OCI-LY1 (cell line): ENCODE measurements around the gene C11orf65.

Source experiments
- H2AFZ ChIP-seq: fragments of 200-600 bp; sonication (generic), shearing (Covaris generic); 2 replicates; pipeline ENCODE4 v1.6.0; 2014; ENCODE audit warnings: antibody characterized with exemption, mild to moderate bottlenecking, low read length
- H3F3A ChIP-seq: fragments of 200-600 bp; sonication (generic), shearing (Covaris generic); 2 replicates; pipeline ENCODE4 v1.6.0; 2014; ENCODE audit warnings: mild to moderate bottlenecking, antibody characterized with exemption, low read length, moderate library complexity; ENCODE audit not compliant: insufficient read depth
- H3K27ac ChIP-seq: fragments of 200-600 bp; sonication (generic); 2 replicates; pipeline ENCODE4 v1.5.1; 2014; ENCODE audit warnings: low read length, mixed run types, mild to moderate bottlenecking, low read depth; ENCODE audit not compliant: poor library complexity, severe bottlenecking
- H3K27me3 ChIP-seq: fragments of 200-600 bp; sonication (generic); 2 replicates; pipeline ENCODE4 v1.6.0; 2014; ENCODE audit warnings: antibody characterized with exemption, mild to moderate bottlenecking, low read length, moderate library complexity; ENCODE audit not compliant: insufficient read depth
- H3K36me3 ChIP-seq: fragments of 200-600 bp; sonication (generic); 2 replicates; pipeline ENCODE4 v1.6.1; 2014; ENCODE audit warnings: mild to moderate bottlenecking, antibody characterized with exemption, low read length, moderate library complexity, mixed read lengths; ENCODE audit not compliant: insufficient read depth
- H3K4me1 ChIP-seq: fragments of 200-600 bp; sonication (generic); 2 replicates; pipeline ENCODE4 v1.5.1; 2014; ENCODE audit warnings: mild to moderate bottlenecking, low read length, moderate library complexity; ENCODE audit not compliant: insufficient read depth, severe bottlenecking
- H3K4me2 ChIP-seq: fragments of 200-600 bp; sonication (generic), shearing (Covaris generic); 2 replicates; pipeline ENCODE4 v1.6.1; 2014; ENCODE audit warnings: low read length
- H3K4me3 ChIP-seq: fragments of 200-600 bp; sonication (generic); 2 replicates; pipeline ENCODE4 v1.5.1; 2014; ENCODE audit warnings: low read length, low read depth, mild to moderate bottlenecking, mixed read lengths; ENCODE audit not compliant: poor library complexity, severe bottlenecking
- H3K79me2 ChIP-seq: fragments of 200-600 bp; shearing (Covaris generic); 2 replicates; pipeline ENCODE4 v1.6.1; 2016; ENCODE audit warnings: mixed run types, low read length, mixed read lengths; ENCODE audit not compliant: insufficient read depth
- H3K9ac ChIP-seq: fragments of 200-600 bp; sonication (generic), shearing (Covaris generic); 2 replicates; pipeline ENCODE4 v1.6.1; 2014; ENCODE audit warnings: mild to moderate bottlenecking, low read length, mixed read lengths
- H3K9me2 ChIP-seq: fragments of 200-600 bp; sonication (generic), shearing (Covaris generic); 2 replicates; pipeline ENCODE4 v1.6.1; 2014; ENCODE audit warnings: low read depth, mild to moderate bottlenecking, low read length, mixed read lengths
- H3K9me3 ChIP-seq: fragments of 200-600 bp; shearing (Covaris generic); 2 replicates; pipeline ENCODE4 v1.6.1; 2014; ENCODE audit warnings: low read length, mixed read lengths
- H4K20me1 ChIP-seq: fragments of 200-600 bp; sonication (generic), shearing (Covaris generic); 2 replicates; pipeline ENCODE4 v1.6.0; 2016; ENCODE audit warnings: mild to moderate bottlenecking, low read length; ENCODE audit not compliant: insufficient read depth
- CTCF ChIP-seq: fragments of 200-600 bp; sonication (generic), shearing (Covaris generic); IDR thresholded peaks from 2 replicates; pipeline ENCODE4 v1.5.1; 2017; ENCODE audit warnings: mild to moderate bottlenecking, antibody characterized with exemption, low read length, moderate library complexity, mixed read lengths
- EZH2 ChIP-seq: fragments of 200-600 bp; sonication (generic), shearing (Covaris generic); IDR thresholded peaks from 2 replicates; pipeline ENCODE4 v1.8.0; 2017; ENCODE audit warnings: borderline replicate concordance, mixed run types, mild to moderate bottlenecking, antibody characterized with exemption, low read length, moderate library complexity, mixed read lengths

C11orf65 gene

GRCh38 chr11:108364159-108364558 lies 103.2 kb downstream of the C11orf65 start:
- Histone ChIP-seq H3K9ac (no peak overlapping the region), H3K79me2 (no peaks in the 10 kb centered on the region), H3K36me3 (peaks cover 35% of the 10 kb centered on the region; the same call in 1 of the 2 replicates), H4K20me1 (no peaks in the 10 kb centered on the region), H3F3A (no peaks in the 10 kb centered on the region), H3K4me1 (no peaks in the 10 kb centered on the region), H3K9me2 (no peaks in the 10 kb centered on the region), H3K27ac (no peak overlapping the region), H2AFZ (no peak overlapping the region), H3K4me3 (no peak overlapping the region), H3K4me2 (no peak overlapping the region), H3K27me3 (no peaks in the 10 kb centered on the region), H3K9me3 (no peaks in the 10 kb centered on the region)
- TF ChIP-seq EZH2 = no peak
- TF ChIP-seq CTCF = no peak

- H3K9me3 ChIP-seq = no peaks in the 10 kb centered on the region
- TF ChIP-seq EZH2 = no peak
- no peak for TF ChIP-seq CTCF
Observed at GRCh38 chr11:108351468-108351867, 115.9 kb downstream of the C11orf65 start.

GRCh38 chr11:108346451-108346850 lies 120.9 kb downstream of the C11orf65 start:
- H3K27me3 ChIP-seq = no peaks in the 10 kb centered on the region
- no peaks in the 10 kb centered on the region for H3K79me2 ChIP-seq
- H3K27ac ChIP-seq = no peak overlapping the region
- no peak overlapping the region for H3K4me2 ChIP-seq
- H3K9me2 ChIP-seq = no peaks in the 10 kb centered on the region
- H2AFZ ChIP-seq = no peak overlapping the region
- H3K4me3 ChIP-seq = no peak overlapping the region
- no peaks in the 10 kb centered on the region for H3K4me1 ChIP-seq
- TF ChIP-seq EZH2 = no peak
- no peak for TF ChIP-seq CTCF
- no peaks in the 10 kb centered on the region for H3K9me3 ChIP-seq
- H3K9ac ChIP-seq = no peak overlapping the region
- H3K36me3 ChIP-seq = peaks cover 55% of the 10 kb centered on the region; the same call in 1 of the 2 replicates
- H4K20me1 ChIP-seq = no peaks in the 10 kb centered on the region
- H3F3A ChIP-seq = no peaks in the 10 kb centered on the region

More at GRCh38 chr11:108351468-108351867, 115.9 kb downstream of the C11orf65 start:
- Histone ChIP-seq H2AFZ (no peak overlapping the region), H3K9me2 (no peaks in the 10 kb centered on the region), H3K4me3 (no peak overlapping the region), H3K9ac (no peak overlapping the region), H3K27me3 (no peaks in the 10 kb centered on the region), H3F3A (no peaks in the 10 kb centered on the region), H3K4me1 (no peaks in the 10 kb centered on the region), H3K4me2 (no peak overlapping the region), H4K20me1 (no peaks in the 10 kb centered on the region), H3K36me3 (peaks cover 88% of the 10 kb centered on the region), H3K79me2 (no peaks in the 10 kb centered on the region), H3K27ac (no peak overlapping the region)
